Gastrocnemius medialis (tissue), 4 donors: ENCODE measurements around the gene TRIM8. TPM values are rescaled to one million over a fixed set of nuclear protein-coding genes. Genes with fewer than 3 reads are reported as not detected.
A peak's percentile ranks its signal among the peaks of the same experiment; 100 is the strongest.

ENCODE experiments used
- ATAC-seq, 2 donors: fragments of 150-250 bp; one replicate each; pipeline ENCODE4 v1.9.1; 2016
- DNase-seq, 2 donors: peaks; one replicate each; pipeline ENCODE4 v3.0.0-alpha.2; 2019
- H3K27ac ChIP-seq, 4 donors: fragments of 200-600 bp; sonication (generic); 1 replicate in 1 of 4; 2 replicates in 3 of 4; pipeline ENCODE4 v1.5.1; 2016 to 2018; ENCODE audit warnings: mild to moderate bottlenecking in 2 of 4, moderate library complexity in 1 of 4
- H3K27me3 ChIP-seq, 3 donors: fragments of 200-600 bp; sonication (generic) in 2 of 3; 1 replicate in 1 of 3; 2 replicates in 2 of 3; pipeline versions ENCODE4 v1.5.1 to v1.6.0; 2016 to 2019; ENCODE audit warnings: mild to moderate bottlenecking in 1 of 3, moderate library complexity in 1 of 3
- H3K36me3 ChIP-seq, 2 donors: fragments of 200-600 bp; sonication (generic) in 1 of 2; one replicate each; pipeline ENCODE4 v1.5.1; 2017 to 2018
- H3K4me1 ChIP-seq, 2 donors: fragments of 200-600 bp; sonication (generic) in 1 of 2; one replicate each; pipeline ENCODE4 v1.5.1; 2016 to 2017; ENCODE audit warnings: mild to moderate bottlenecking in 2 of 2
- H3K4me3 ChIP-seq, 4 donors: fragments of 200-600 bp; sonication (generic) in 3 of 4; 1 replicate in 1 of 4; 2 replicates in 3 of 4; pipeline ENCODE4 v1.5.1; 2016 to 2019; ENCODE audit warnings: mild to moderate bottlenecking in 2 of 4
- H3K9me3 ChIP-seq, 3 donors: fragments of 200-600 bp; sonication (generic) in 2 of 3; 1 replicate in 1 of 3; 2 replicates in 2 of 3; pipeline ENCODE4 v1.5.1; 2016 to 2019
- CTCF ChIP-seq, 5 experiments: fragments of 450-650 bp in 3 of 5; fragments of 200-600 bp in 2 of 5; sonication (generic) in 2 of 5; IDR thresholded peaks in 4 of 5; conservative IDR thresholded peaks in 1 of 5; 1 replicate in 4 of 5; 2 replicates in 1 of 5; pipeline ENCODE4 v1.5.1; 2016 to 2019; ENCODE audit warnings: antibody characterized with exemption in 5 of 5, mild to moderate bottlenecking in 3 of 5, moderate library complexity in 3 of 5
- POLR2A ChIP-seq, 2 donors: fragments of 450-650 bp; IDR thresholded peaks; one replicate each; pipeline ENCODE4 v1.6.1; 2017; ENCODE audit warnings: antibody characterized with exemption in 2 of 2, mild to moderate bottlenecking in 2 of 2, moderate library complexity in 2 of 2
- in situ Hi-C, 4 donors: fragments of 200-750 bp; cut with MboI; loops; one replicate each; pipeline versions ENCODE4 v1.15.0 to v1.8.0; 2017; ENCODE audit warnings: low sequenced_read_pairs in 4 of 4
- intact Hi-C: fragments of 100-400 bp; cut with DNase I; formaldehyde crosslinking; loops from one replicate; pipeline ENCODE4 v1.15.1; 2023; ENCODE audit warnings: low total_unique reads
- total RNA-seq, 4 donors: library from RNA; depleted of rRNA; stranded (reverse); fragments of >200 nt; gene quantifications; one replicate each; pipeline versions ENCODE4 v1.1.0 to v1.2.3, GENCODE V29; 2016

Gene TRIM8
- total RNA-seq, 4 donors from 2014 or later = 113 to 222 (median 138) TPM

GRCh38 chr10:102674566-102674965, 30.3 kb downstream of the TRIM8 start:
- ATAC-seq (no peak), DNase-seq (no peak)
- Histone ChIP-seq H3K27me3 (no peaks in the 10 kb centered on the region), H3K9me3 (no peaks in the 10 kb centered on the region), H3K36me3 (no peaks in the 10 kb centered on the region), H3K4me1 (peaks cover 40 to 53% of the 10 kb centered on the region in 2 donors), H3K27ac (peak overlapping the region; percentile 48 to 69 (median 64)), H3K4me3 (peak overlapping the region; percentile 27 to 39 (median 30))
- intact Hi-C loops = no loop called here
- TF ChIP-seq CTCF (IDR thresholded peaks at IDR 0.05 in 4 of 5, conservative IDR thresholded peaks at IDR 0.05 in 1 of 5) (no peak), POLR2A (IDR thresholded peaks at IDR 0.05) (no peak)
- in situ Hi-C loops = no loop called here

- Histone ChIP-seq H3K4me3 (no peak overlapping the region), H3K27me3 (no peaks in the 10 kb centered on the region), H3K4me1 (peaks cover 36 to 48% of the 10 kb centered on the region in 2 donors), H3K27ac (peak overlapping the region in 2 of 4 donors; percentile 29 to 69), H3K36me3 (no peaks in the 10 kb centered on the region), H3K9me3 (no peaks in the 10 kb centered on the region)
- intact Hi-C loops (no loop called here), in situ Hi-C loops (no loop called here)
- TF ChIP-seq CTCF (IDR thresholded peaks at IDR 0.05 in 4 of 5, conservative IDR thresholded peaks at IDR 0.05 in 1 of 5) (no peak), POLR2A (IDR thresholded peaks at IDR 0.05) (no peak)
- no peak for DNase-seq
- no peak for ATAC-seq
Measured at GRCh38 chr10:102675011-102675665, 30.9 kb downstream of the TRIM8 start.

- intact Hi-C loops (no loop called here), in situ Hi-C loops (no loop called here)
- no peak for TF ChIP-seq CTCF (IDR thresholded peaks at IDR 0.05 in 4 of 5, conservative IDR thresholded peaks at IDR 0.05 in 1 of 5)
- no peak for TF ChIP-seq POLR2A (IDR thresholded peaks at IDR 0.05)
- no peaks in the 10 kb centered on the region for H3K36me3 ChIP-seq
- peaks cover 33 to 48% of the 10 kb centered on the region in 2 donors for H3K4me1 ChIP-seq
- H3K9me3 ChIP-seq = no peaks in the 10 kb centered on the region
- no peak overlapping the region for H3K4me3 ChIP-seq
- peak overlapping the region in 1 of 4 donors; percentile 69 for H3K27ac ChIP-seq
- H3K27me3 ChIP-seq = no peaks in the 10 kb centered on the region
- DNase-seq = no peak
- ATAC-seq = no peak
Measured at GRCh38 chr10:102675666-102676533, 31.6 kb downstream of the TRIM8 start.

- no peak overlapping the region for H3K4me3 ChIP-seq
- peaks cover 33 to 48% of the 10 kb centered on the region in 2 donors for H3K4me1 ChIP-seq
- in situ Hi-C loops = no loop called here
- no peaks in the 10 kb centered on the region for H3K27me3 ChIP-seq
- peak overlapping the region in 1 of 4 donors; percentile 24 for H3K27ac ChIP-seq
- intact Hi-C loops = no loop called here
- DNase-seq = no peak
- no peaks in the 10 kb centered on the region for H3K36me3 ChIP-seq
- no peaks in the 10 kb centered on the region for H3K9me3 ChIP-seq
- TF ChIP-seq CTCF (IDR thresholded peaks at IDR 0.05 in 4 of 5, conservative IDR thresholded peaks at IDR 0.05 in 1 of 5) = no peak
- no peak for TF ChIP-seq POLR2A (IDR thresholded peaks at IDR 0.05)
- no peak for ATAC-seq
Measured at GRCh38 chr10:102676534-102677315, 32.4 kb downstream of the TRIM8 start.
